Gastrocnemius medialis (tissue), 4 donors: ENCODE results near the gene ACTL7A. TPM values are rescaled to one million over a fixed set of nuclear protein-coding genes. Genes with fewer than 3 reads are reported as not detected.

ENCODE experiments used
- ATAC-seq, 2 donors: fragments of 150-250 bp; one replicate each; pipeline ENCODE4 v1.9.1; 2016
- DNase-seq, 2 donors: peaks; one replicate each; pipeline ENCODE4 v3.0.0-alpha.2; 2019
- H3K27ac ChIP-seq, 4 donors: fragments of 200-600 bp; sonication (generic); 1 replicate in 1 of 4; 2 replicates in 3 of 4; pipeline ENCODE4 v1.5.1; 2016 to 2018; ENCODE audit warnings: mild to moderate bottlenecking in 2 of 4, moderate library complexity in 1 of 4
- H3K27me3 ChIP-seq, 3 donors: fragments of 200-600 bp; sonication (generic) in 2 of 3; 1 replicate in 1 of 3; 2 replicates in 2 of 3; pipeline versions ENCODE4 v1.5.1 to v1.6.0; 2016 to 2019; ENCODE audit warnings: mild to moderate bottlenecking in 1 of 3, moderate library complexity in 1 of 3
- H3K36me3 ChIP-seq, 2 donors: fragments of 200-600 bp; sonication (generic) in 1 of 2; one replicate each; pipeline ENCODE4 v1.5.1; 2017 to 2018
- H3K4me1 ChIP-seq, 2 donors: fragments of 200-600 bp; sonication (generic) in 1 of 2; one replicate each; pipeline ENCODE4 v1.5.1; 2016 to 2017; ENCODE audit warnings: mild to moderate bottlenecking in 2 of 2
- H3K4me3 ChIP-seq, 4 donors: fragments of 200-600 bp; sonication (generic) in 3 of 4; 1 replicate in 1 of 4; 2 replicates in 3 of 4; pipeline ENCODE4 v1.5.1; 2016 to 2019; ENCODE audit warnings: mild to moderate bottlenecking in 2 of 4
- H3K9me3 ChIP-seq, 3 donors: fragments of 200-600 bp; sonication (generic) in 2 of 3; 1 replicate in 1 of 3; 2 replicates in 2 of 3; pipeline ENCODE4 v1.5.1; 2016 to 2019
- CTCF ChIP-seq, 5 experiments: fragments of 450-650 bp in 3 of 5; fragments of 200-600 bp in 2 of 5; sonication (generic) in 2 of 5; IDR thresholded peaks in 4 of 5; conservative IDR thresholded peaks in 1 of 5; 1 replicate in 4 of 5; 2 replicates in 1 of 5; pipeline ENCODE4 v1.5.1; 2016 to 2019; ENCODE audit warnings: antibody characterized with exemption in 5 of 5, mild to moderate bottlenecking in 3 of 5, moderate library complexity in 3 of 5
- POLR2A ChIP-seq, 2 donors: fragments of 450-650 bp; IDR thresholded peaks; one replicate each; pipeline ENCODE4 v1.6.1; 2017; ENCODE audit warnings: antibody characterized with exemption in 2 of 2, mild to moderate bottlenecking in 2 of 2, moderate library complexity in 2 of 2
- in situ Hi-C, 4 donors: fragments of 200-750 bp; cut with MboI; loops; one replicate each; pipeline versions ENCODE4 v1.15.0 to v1.8.0; 2017; ENCODE audit warnings: low sequenced_read_pairs in 4 of 4
- intact Hi-C: fragments of 100-400 bp; cut with DNase I; formaldehyde crosslinking; loops from one replicate; pipeline ENCODE4 v1.15.1; 2023; ENCODE audit warnings: low total_unique reads
- total RNA-seq, 4 donors: library from RNA; depleted of rRNA; stranded (reverse); fragments of >200 nt; gene quantifications; one replicate each; pipeline versions ENCODE4 v1.1.0 to v1.2.3, GENCODE V29; 2016

The ACTL7A gene
- total RNA-seq, 4 donors from 2014 or later: not detected

GRCh38 chr9:108850293-108850897, 11.7 kb upstream of the ACTL7A start:
- no peak overlapping the region for H3K27ac ChIP-seq
- no peak for DNase-seq
- H3K9me3 ChIP-seq: no peaks in the 10 kb centered on the region
- peaks cover 0 to 3% (median 0%) of the 10 kb centered on the region in 3 donors for H3K27me3 ChIP-seq
- no peaks in the 10 kb centered on the region for H3K36me3 ChIP-seq
- in situ Hi-C loops (loop anchor here in 1 of 4 donors (25.0 kb wide), 1 partner anchor 112 kb away; no protein-coding TSS in a partner anchor), intact Hi-C loops (no loop called here)
- ATAC-seq: no peak
- no peaks in the 10 kb centered on the region for H3K4me1 ChIP-seq
- no peak for TF ChIP-seq CTCF (IDR thresholded peaks at IDR 0.05 in 4 of 5, conservative IDR thresholded peaks at IDR 0.05 in 1 of 5)
- no peak for TF ChIP-seq POLR2A (IDR thresholded peaks at IDR 0.05)
- H3K4me3 ChIP-seq: no peak overlapping the region

DNA sequence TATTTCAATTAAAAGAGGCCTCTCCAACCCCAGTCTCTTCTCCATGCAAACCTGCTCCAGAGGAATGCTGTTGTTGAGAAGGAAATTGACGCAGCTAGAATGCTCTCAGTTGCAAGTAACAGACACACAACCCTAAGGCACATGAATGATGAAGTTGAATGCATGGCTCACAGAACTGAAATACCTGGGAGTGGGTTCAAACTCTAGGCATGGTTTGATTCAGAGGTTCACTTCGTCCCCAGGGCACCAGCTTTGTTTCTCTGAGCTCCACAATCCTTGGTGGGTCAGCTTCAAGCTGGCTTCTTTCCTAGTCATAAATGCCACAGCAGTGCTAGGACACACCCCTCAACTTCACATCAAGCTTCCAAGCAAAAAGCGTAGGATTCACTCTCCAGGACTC, 10.9 kb upstream of the ACTL7A start:
- intact Hi-C loops (no loop called here), in situ Hi-C loops (loop anchor here in 1 of 4 donors (25.0 kb wide), 1 partner anchor 111 kb away; no protein-coding TSS in a partner anchor)
- Histone ChIP-seq H3K4me3 (no peak overlapping the region), H3K9me3 (no peaks in the 10 kb centered on the region), H3K27ac (no peak overlapping the region), H3K4me1 (no peaks in the 10 kb centered on the region), H3K36me3 (no peaks in the 10 kb centered on the region), H3K27me3 (peaks cover 0 to 3% (median 0%) of the 10 kb centered on the region in 3 donors)
- DNase-seq: no peak
- ATAC-seq: no peak
- no peak for TF ChIP-seq POLR2A (IDR thresholded peaks at IDR 0.05)
- TF ChIP-seq CTCF (IDR thresholded peaks at IDR 0.05 in 4 of 5, conservative IDR thresholded peaks at IDR 0.05 in 1 of 5): no peak

DNA sequence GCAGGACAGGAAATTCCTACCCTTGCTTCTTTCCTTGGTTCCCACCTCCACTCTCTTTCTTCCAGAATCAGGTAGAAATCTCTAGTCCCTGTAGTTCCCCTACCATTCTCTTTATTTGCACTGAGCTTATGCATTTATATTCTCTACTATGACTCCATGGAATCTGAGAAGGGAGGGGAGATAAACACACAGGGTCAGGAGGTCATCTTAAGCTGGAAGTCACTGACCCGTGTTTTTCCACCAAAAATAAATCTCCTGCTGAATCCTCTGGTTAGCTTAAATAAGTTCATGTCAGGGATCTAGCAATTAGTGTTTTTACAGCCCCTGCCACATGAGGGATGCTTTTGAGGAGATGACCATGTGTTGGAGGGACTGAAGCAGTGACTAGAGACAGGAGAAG, 10.0 kb upstream of the ACTL7A start:
- Histone ChIP-seq H3K4me3 (no peak overlapping the region), H3K36me3 (no peaks in the 10 kb centered on the region), H3K9me3 (no peaks in the 10 kb centered on the region), H3K27me3 (peaks cover 0 to 3% (median 0%) of the 10 kb centered on the region in 3 donors), H3K27ac (no peak overlapping the region), H3K4me1 (no peaks in the 10 kb centered on the region)
- ATAC-seq (no peak), DNase-seq (no peak)
- in situ Hi-C loops (loop anchor here in 1 of 4 donors (25.0 kb wide), 1 partner anchor 110 kb away; no protein-coding TSS in a partner anchor), intact Hi-C loops (no loop called here)
- no peak for TF ChIP-seq POLR2A (IDR thresholded peaks at IDR 0.05)
- TF ChIP-seq CTCF (IDR thresholded peaks at IDR 0.05 in 4 of 5, conservative IDR thresholded peaks at IDR 0.05 in 1 of 5): no peak

DNA sequence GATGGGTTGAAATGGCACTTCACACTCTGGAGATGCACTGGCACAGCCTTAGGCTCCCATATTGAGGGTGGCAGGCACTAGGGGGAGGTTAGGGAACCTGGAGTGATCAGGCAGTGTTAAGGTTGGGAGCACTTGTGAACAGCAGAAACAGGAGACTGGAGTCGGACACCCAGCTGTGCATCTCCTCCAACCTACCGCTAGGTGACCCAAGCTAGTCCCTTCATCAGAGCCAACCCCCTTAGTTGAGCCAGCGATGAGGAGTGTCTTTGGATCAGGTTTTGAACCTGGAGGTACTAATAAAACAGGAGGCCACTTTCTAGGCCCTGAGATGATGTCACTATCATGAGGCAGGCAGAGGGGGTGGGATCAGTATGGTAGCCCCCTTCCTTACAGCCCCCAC, 8.0 kb upstream of the ACTL7A start:
- TF ChIP-seq CTCF (IDR thresholded peaks at IDR 0.05 in 4 of 5, conservative IDR thresholded peaks at IDR 0.05 in 1 of 5) (no peak), POLR2A (IDR thresholded peaks at IDR 0.05) (no peak)
- no peak overlapping the region for H3K27ac ChIP-seq
- no peak for ATAC-seq
- intact Hi-C loops: no loop called here
- no peaks in the 10 kb centered on the region for H3K4me1 ChIP-seq
- peaks cover 0 to 3% (median 0%) of the 10 kb centered on the region in 3 donors for H3K27me3 ChIP-seq
- DNase-seq: no peak
- no peaks in the 10 kb centered on the region for H3K9me3 ChIP-seq
- in situ Hi-C loops: loop anchor here in 1 of 4 donors (25.0 kb wide), 1 partner anchor 108 kb away; no protein-coding TSS in a partner anchor
- no peaks in the 10 kb centered on the region for H3K36me3 ChIP-seq
- no peak overlapping the region for H3K4me3 ChIP-seq
